LNCaP clone FGC (cell line): ENCODE data around the gene CCDC138.
A peak's percentile ranks its signal among the peaks of the same experiment; 100 is the strongest.

ENCODE experiments used
- DNase-seq: peaks from one replicate; pipeline ENCODE4 v3.0.0-alpha.2; 2011; ENCODE audit warnings: low read depth
- H3K4me3 ChIP-seq: 2 replicates; pipeline ENCODE4 v1.5.1; 2011; ENCODE audit warnings: mild to moderate bottlenecking, low read depth, low read length, control low read depth
- TF ChIP-seq, protein P1 (sequence below): IDR thresholded peaks from 2 replicates; pipeline ENCODE4 v1.5.1; 2012; ENCODE audit warnings: mild to moderate bottlenecking; ENCODE audit not compliant: control insufficient read depth, insufficient read depth; ENCODE audit errors: extremely low read depth

CCDC138 gene

DNA sequence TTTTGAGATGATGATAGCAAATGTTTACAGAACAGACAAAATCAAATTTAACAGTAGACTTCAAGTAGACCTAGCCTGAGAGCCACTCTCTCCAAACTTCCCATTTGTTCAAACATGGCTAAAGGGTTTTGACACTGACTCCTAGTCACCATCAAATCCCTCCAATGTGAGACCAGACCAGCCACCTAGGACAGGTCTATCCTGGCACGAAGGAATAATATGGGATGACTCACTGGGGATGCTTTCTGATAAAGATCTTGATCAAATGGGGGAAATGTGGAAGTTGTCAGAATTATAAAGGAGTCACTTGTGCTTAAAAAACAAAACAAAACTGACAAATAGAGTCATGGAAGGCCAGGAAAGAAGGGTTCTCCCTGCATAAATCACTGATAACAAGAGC lies 106.7 kb downstream of the CCDC138 start:
- TF ChIP-seq, protein P1, sequence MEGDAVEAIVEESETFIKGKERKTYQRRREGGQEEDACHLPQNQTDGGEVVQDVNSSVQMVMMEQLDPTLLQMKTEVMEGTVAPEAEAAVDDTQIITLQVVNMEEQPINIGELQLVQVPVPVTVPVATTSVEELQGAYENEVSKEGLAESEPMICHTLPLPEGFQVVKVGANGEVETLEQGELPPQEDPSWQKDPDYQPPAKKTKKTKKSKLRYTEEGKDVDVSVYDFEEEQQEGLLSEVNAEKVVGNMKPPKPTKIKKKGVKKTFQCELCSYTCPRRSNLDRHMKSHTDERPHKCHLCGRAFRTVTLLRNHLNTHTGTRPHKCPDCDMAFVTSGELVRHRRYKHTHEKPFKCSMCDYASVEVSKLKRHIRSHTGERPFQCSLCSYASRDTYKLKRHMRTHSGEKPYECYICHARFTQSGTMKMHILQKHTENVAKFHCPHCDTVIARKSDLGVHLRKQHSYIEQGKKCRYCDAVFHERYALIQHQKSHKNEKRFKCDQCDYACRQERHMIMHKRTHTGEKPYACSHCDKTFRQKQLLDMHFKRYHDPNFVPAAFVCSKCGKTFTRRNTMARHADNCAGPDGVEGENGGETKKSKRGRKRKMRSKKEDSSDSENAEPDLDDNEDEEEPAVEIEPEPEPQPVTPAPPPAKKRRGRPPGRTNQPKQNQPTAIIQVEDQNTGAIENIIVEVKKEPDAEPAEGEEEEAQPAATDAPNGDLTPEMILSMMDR, result no peak
- no peak overlapping the region for H3K4me3 ChIP-seq
- DNase-seq, result peak; percentile 17

- no peak overlapping the region for H3K4me3 ChIP-seq
- DNase-seq, result no peak
- TF ChIP-seq, protein P1, result no peak
Observed at GRCh38 chr2:108894766-108895165, 108.2 kb downstream of the CCDC138 start.

- H3K4me3 ChIP-seq, result no peak overlapping the region
- peak; percentile 34 for DNase-seq
- TF ChIP-seq, protein P1, result no peak
Observed at GRCh38 chr2:108895188-108895587, 108.6 kb downstream of the CCDC138 start.

DNA sequence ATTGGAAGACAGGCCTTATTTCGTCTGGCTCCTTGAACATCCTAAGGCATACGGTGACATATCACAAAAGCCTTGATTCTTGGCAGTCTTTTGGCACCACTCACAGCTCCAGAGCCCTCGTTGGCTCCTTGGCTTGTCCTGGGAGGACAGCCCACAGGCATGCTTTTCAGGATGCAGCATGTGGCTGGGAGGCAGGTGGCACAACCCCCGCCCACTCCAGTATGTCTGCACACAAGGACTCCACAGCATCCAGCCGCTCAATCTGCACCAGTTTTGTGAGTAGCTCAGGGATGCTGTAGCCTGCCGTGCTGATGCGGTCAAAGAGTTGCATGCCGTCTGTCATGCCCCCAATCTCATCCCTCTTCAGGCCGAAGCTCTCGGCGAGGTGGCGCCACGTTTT lies 110.2 kb downstream of the CCDC138 start:
- DNase-seq, result no peak
- H3K4me3 ChIP-seq, result no peak overlapping the region
- TF ChIP-seq, protein P1, result no peak

DNA sequence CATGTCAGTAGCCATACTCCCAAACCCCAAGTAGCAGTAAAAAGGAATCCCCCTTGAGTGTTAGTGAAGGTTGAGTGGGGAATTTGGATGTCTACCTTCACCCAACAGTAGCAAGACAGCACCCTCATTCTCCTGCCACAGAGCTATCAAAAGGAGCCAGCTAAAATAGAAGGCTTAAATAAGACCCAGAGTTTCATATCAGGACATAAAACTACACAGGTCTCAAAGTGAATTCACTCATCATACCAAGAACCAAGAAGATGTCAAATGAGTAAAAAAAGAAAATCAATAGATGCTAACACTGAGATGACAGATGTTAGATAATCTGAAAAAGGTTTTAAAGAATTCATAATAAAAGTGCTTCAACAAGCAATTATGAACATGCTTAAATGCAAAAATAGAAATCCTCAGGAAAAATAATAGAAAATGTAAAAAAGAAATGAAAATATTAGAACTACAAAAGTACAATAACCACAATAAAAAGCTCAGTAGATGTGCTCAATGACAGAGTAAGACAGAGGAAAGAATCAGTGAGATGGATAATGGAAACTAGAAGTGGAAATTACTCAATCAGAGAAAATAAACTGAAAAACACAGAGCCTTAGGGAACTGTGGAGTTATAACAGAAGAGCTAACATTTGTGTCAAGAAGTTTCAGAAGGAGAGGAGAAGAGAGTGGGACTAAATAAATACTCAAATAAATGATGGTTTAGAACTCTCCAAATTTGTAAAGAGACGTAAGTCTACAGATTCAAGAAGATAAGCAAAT lies 111.9 kb downstream of the CCDC138 start:
- TF ChIP-seq, protein P1, result no peak
- no peak for DNase-seq
- no peak overlapping the region for H3K4me3 ChIP-seq

GRCh38 chr2:108904680-108905079 lies 118.1 kb downstream of the CCDC138 start:
- TF ChIP-seq, protein P1, result no peak
- no peak overlapping the region for H3K4me3 ChIP-seq
- DNase-seq, result peak; percentile 46

DNA sequence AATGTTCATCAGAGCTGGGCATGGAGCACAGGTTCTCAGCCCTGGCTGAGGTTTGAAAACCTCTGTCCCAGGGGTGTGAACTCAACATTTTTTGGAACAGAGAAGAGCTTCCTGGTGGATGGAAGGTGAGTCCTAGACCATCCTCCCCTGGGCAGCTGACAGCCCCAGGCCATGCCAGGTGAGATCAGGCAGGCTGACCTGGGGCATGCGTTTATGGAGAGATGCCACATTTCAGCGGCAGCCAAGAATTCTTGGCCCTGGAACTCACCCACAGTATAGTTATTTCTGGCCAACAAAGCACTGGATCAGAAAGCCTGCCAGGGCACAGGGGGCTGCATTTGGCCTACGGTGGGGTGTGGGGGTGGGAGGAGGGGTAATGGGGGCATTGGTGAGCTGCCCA lies 118.6 kb downstream of the CCDC138 start:
- peak; percentile 74 for DNase-seq
- no peak overlapping the region for H3K4me3 ChIP-seq
- TF ChIP-seq, protein P1, result no peak
